Colonic mucosa (tissue), 4 donors: ENCODE measurements around the gene MLYCD. TPM values are rescaled to one million over a fixed set of nuclear protein-coding genes. Genes with fewer than 3 reads are reported as not detected.
"Not testable (repeated sequence)": the region's sequence is repeated elsewhere in the genome, so short reads cannot be mapped to it uniquely, and the experiment has no call there.

Experiments
- DNase-seq: peaks from one replicate; pipeline ENCODE4 v3.0.0-alpha.2; 2020
- H3K27ac ChIP-seq: fragments of 200-600 bp; one replicate; pipeline ENCODE4 v1.8.0; 2021
- H3K27me3 ChIP-seq: fragments of 200-600 bp; one replicate; pipeline ENCODE4 v1.8.0; 2021
- H3K36me3 ChIP-seq: fragments of 200-600 bp; one replicate; pipeline ENCODE4 v1.8.0; 2021
- H3K4me1 ChIP-seq: fragments of 200-600 bp; one replicate; pipeline ENCODE4 v1.8.0; 2021; ENCODE audit warnings: mild to moderate bottlenecking
- H3K4me3 ChIP-seq: fragments of 200-600 bp; one replicate; pipeline ENCODE4 v1.8.0; 2021
- H3K9ac ChIP-seq, 2 donors: one replicate each; pipeline ENCODE4 v1.7.0; 2013; ENCODE audit warnings: control low read depth in 2 of 2, low read depth in 2 of 2, low read length in 2 of 2
- H3K9me3 ChIP-seq: fragments of 200-600 bp; one replicate; pipeline ENCODE4 v1.8.0; 2021
- CTCF ChIP-seq: fragments of 200-600 bp; IDR thresholded peaks from one replicate; pipeline ENCODE4 v1.8.0; 2022; ENCODE audit warnings: antibody characterized with exemption, mild to moderate bottlenecking
- intact Hi-C: fragments of 100-400 bp; cut with DNase I; formaldehyde crosslinking; loops from one replicate; pipeline ENCODE4 v1.14.1; 2022
- total RNA-seq, 2 donors: library from RNA; stranded (reverse); fragmentation: NEBNext Ultra II Directional in 1 of 2; extraction: Animal tissue kit (Norgen Biotek cat#: 25700) in 1 of 2; gene quantifications; one replicate each; pipeline ENCODE4 v1.2.1, GENCODE V29; 2021
- donor health status: healthy.
- donor health status: DM: no; HTN: no; CAD: no.
- donor health status: DM: no; HTN: no; CAD: no.

MLYCD gene
- total RNA-seq, 2 donors from 2014 or later = 5.5 to 10.6 TPM

- H3K4me1 ChIP-seq = no peaks in the 10 kb centered on the region
- no peaks in the 10 kb centered on the region for H3K9me3 ChIP-seq
- no peak for TF ChIP-seq CTCF
- no peak overlapping the region for H3K9ac ChIP-seq
- no peak for DNase-seq
- no peak overlapping the region for H3K27ac ChIP-seq
- H3K36me3 ChIP-seq = no peaks in the 10 kb centered on the region
- H3K27me3 ChIP-seq = no peaks in the 10 kb centered on the region
- H3K4me3 ChIP-seq = no peak overlapping the region
- intact Hi-C loops = no loop called here
Measured at GRCh38 chr16:83946781-83947566, 48.1 kb downstream of the MLYCD start.

GRCh38 chr16:83947642-83948234, 48.8 kb downstream of the MLYCD start:
- Histone ChIP-seq H3K9me3 (no peaks in the 10 kb centered on the region), H3K27me3 (no peaks in the 10 kb centered on the region), H3K9ac (no peak overlapping the region), H3K4me3 (no peak overlapping the region), H3K36me3 (no peaks in the 10 kb centered on the region), H3K27ac (no peak overlapping the region), H3K4me1 (peaks cover 5% of the 10 kb centered on the region)
- no peak for TF ChIP-seq CTCF
- DNase-seq = no peak
- intact Hi-C loops = no loop called here

GRCh38 chr16:83948914-83949723, 50.2 kb downstream of the MLYCD start:
- TF ChIP-seq CTCF = no peak
- no peak for DNase-seq

GRCh38 chr16:83949724-83950001, 50.7 kb downstream of the MLYCD start:
- TF ChIP-seq CTCF = no peak
- no peak overlapping the region for H3K27ac ChIP-seq
- intact Hi-C loops = no loop called here
- H3K4me1 ChIP-seq = peaks cover 10% of the 10 kb centered on the region
- no peak overlapping the region for H3K4me3 ChIP-seq
- no peaks in the 10 kb centered on the region for H3K9me3 ChIP-seq
- H3K36me3 ChIP-seq = no peaks in the 10 kb centered on the region
- H3K27me3 ChIP-seq = no peaks in the 10 kb centered on the region
- no peak for DNase-seq
- no peak overlapping the region for H3K9ac ChIP-seq

More at GRCh38 chr16:83948914-83949723, 50.2 kb downstream of the MLYCD start:
- no peaks in the 10 kb centered on the region for H3K9me3 ChIP-seq
- H3K27me3 ChIP-seq = no peaks in the 10 kb centered on the region
- peaks cover 8% of the 10 kb centered on the region for H3K4me1 ChIP-seq
- intact Hi-C loops = no loop called here
- H3K36me3 ChIP-seq = no peaks in the 10 kb centered on the region
- no peak overlapping the region for H3K4me3 ChIP-seq
- H3K27ac ChIP-seq = no peak overlapping the region
- H3K9ac ChIP-seq = no peak overlapping the region

DNA sequence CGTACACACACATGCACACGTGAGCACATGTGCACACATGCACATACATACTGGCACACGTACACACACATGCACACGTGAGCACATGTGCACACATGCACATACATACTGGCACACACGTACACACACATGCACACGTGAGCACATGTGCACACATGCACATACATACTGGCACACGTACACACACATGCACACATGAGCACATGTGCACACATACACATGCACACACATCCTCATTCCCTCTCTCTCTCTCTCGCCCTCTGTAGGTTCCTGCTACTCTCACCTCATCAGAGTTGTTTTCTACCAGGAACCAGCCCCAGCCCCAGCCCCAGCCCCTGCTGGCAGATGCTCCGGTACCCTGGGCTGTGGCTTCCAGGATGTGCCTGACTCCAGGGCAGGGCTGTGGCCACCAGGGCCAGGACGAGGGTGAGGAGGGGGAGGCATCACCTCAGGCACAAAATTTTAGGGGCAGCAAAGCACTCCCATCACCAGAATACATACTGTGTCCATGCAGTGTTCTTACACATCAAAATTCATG, 52.0 kb downstream of the MLYCD start:
- H3K9me3 ChIP-seq, DNase-seq, intact Hi-C loops, H3K27ac ChIP-seq, H3K36me3 ChIP-seq, H3K27me3 ChIP-seq, H3K4me3 ChIP-seq, H3K9ac ChIP-seq: not testable (repeated sequence)
- H3K4me1 ChIP-seq = peaks cover 10% of the 10 kb centered on the region
